HG03064 (cell line): ENCODE measurements around the gene NHLRC4.

Experiments used
- ATAC-seq: cut with Tn5 transposase; IDR thresholded peaks from one replicate; pipeline ENCODE4 v1.9.1; 2021; ENCODE audit warnings: low read depth; ENCODE audit not compliant: unreplicated experiment

NHLRC4 gene

DNA sequence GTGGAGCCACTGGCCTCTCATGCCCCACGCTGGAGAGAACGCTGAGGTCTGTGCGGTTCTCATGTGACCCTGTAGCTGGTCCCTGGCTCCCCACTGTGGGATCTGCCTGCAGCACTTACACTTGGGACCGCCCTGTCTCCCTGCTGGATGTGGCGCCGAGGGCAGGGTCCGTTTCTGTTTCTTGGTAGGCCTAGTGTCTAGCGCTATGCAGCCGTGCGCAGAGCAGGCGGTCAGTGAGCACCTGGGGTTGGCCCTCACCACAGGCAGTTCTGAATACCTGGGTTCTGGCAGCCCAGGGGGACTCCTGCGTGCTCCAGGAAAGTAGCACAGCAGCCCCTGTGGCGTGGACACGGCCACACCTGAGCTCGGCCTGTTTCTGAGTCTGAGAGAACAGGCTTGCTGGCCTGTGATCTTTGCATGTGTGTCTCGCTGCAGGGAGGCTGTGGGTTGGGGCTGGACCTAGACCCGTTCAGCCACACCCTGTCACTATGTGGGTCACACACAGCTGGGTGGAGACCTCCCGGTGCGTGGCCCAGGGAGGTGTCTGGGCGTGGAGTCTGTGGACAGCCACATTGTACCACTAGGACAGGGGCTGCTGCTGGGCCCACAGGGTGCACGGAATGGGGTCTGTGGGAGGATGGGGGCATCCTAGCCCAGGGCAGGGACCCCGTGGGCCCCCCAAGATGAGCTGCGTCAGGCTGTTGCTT, 36.5 kb upstream of the NHLRC4 start:
- no peak for ATAC-seq

- ATAC-seq: no peak
Observed at GRCh38 chr16:531494-532125, 35.2 kb upstream of the NHLRC4 start.

DNA sequence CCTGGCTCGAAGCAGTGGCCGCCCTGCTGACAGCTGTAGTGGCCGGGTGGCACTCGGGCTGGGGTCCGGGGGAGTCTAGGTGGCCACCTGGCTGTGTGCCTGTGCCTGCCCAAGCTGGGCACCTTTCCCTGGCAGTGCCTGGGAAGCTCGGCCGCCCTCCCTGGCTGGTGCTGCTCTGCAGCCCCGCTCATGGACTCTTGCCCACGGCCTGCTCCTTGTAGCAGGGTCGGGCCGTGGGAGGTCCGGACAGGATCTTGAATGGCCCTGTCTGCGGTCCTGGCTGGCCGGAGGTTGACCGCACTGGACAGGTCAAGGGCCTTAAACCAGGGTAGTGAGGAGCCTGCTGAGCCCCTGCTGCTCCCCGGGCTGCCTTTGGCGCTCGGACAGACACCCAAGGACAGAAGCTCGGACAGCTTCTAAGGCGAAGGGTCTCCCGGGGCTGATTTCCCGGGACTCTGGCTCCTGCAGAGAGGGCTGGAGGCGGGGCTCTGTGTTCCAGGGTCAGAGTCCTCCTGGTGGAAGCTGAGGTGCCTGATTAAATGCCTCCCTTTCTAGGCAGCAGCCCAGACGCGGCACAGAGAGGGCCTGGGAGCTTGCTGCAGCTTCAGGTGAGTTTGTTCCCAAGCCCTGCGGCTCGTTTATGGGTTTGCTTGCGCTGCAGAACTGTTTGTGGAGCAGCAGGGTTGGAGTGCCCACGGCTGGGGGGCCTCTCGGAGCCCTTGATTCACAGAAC, 33.2 kb upstream of the NHLRC4 start:
- ATAC-seq: no peak

DNA sequence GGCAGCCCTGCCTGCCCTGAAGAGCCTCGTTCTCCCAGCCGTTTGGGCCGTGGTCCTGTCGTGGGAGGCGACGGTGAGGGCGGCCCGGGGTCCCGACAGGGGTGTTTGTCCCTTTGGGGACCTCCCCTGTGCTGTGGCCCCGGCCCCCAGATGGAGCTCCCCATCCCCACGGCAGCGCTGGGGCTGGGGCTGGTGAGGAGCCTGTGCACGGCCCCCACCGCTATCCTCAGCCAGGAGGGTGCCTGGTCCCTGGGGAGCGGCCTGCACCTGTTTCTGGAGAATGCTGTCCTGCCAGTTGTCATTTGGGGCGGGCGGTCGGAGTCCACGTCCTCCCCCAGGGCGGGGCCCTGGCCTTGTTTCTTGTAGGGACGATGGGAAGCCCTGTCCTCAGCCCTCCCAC, 32.7 kb upstream of the NHLRC4 start:
- no peak for ATAC-seq

GRCh38 chr16:534856-535445, 31.9 kb upstream of the NHLRC4 start:
- no peak for ATAC-seq

GRCh38 chr16:535446-536405, 31.1 kb upstream of the NHLRC4 start:
- ATAC-seq: no peak

DNA sequence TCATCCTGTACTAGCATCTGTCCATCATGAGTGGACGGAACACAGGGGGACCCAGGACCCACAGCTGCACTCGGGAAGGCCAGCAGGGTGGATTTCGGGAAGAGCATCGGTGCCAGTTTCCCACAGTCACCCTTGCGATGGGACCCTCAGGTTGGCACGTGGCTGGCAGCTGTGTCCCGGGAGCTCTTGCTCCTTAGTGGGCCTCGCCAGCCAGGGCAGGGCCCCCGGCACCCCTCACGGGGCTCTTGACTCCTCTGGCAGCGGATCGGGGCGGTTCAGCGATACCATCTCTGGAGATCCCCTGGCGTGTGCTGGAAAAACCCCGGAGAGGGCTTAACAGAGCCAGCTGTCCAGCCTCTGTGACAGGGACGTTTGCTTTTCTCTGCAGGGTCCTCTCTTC, 30.1 kb upstream of the NHLRC4 start:
- ATAC-seq: no peak

- ATAC-seq: no peak
Observed at GRCh38 chr16:537415-538335, 29.1 kb upstream of the NHLRC4 start.

DNA sequence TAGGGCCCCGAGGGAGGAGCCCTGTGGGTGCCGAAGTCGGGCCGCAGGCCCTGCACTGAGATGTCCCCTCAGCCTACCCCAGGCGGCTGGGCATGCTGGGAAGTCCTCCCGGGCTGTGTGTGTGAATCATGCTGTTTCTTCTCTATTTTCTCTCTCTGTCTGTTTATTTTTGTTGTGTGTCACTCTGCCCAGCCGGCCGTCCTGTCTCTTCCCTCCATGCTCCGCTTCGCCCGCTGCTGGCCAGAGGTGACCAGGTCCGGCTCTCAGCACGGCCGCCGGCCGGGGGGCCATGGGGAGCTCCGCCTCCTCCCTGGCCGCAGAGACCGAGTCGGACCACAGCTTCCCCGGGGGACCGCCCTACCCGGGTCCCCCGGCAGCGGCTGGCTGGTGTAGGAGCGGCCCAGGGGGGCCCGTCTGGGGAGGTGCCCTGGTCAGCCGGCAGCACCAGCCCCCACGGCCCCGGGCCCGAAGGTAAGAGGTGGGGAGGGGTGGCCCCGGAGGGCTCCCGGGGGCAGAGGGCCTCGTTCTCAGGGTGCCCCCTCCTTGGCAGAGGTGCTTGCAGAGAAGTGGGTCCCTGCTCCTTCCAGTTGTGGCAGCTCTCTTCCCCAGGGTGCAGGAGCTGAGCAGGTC, 26.8 kb upstream of the NHLRC4 start:
- ATAC-seq: no peak

DNA sequence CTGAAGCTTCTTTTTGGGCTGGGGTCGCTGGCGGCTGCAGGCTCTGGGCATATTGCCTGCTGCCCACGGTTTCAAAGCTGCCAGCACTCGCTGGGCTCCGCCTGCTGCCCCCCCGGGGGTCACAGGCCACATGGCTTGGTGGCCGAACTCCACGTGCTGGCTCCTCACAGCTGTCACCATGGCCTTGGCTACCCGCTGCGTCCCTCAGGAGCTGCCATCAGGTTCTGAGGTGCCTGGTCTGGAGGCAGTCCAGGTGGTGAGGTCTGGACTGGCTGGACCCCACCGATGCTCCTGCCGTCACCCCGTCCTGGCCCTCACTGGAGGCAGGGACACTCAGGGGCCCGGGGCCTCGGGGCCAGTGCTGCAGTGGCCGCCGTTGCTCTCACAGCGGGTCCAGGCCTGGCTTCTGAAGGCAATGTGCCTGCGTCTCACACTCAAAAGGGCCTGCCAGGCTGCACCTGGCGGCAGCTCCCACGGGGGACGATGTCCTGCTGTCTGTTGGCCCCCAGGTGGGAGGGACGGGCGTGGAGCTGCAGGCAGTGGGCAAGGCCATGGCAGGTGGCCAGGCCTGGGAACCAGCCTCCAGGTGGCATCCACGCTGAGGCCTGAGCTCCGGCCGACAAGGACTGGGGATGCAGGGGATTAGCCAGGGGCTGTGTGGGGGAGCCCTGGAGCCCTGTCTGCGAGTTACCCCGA, 26.0 kb upstream of the NHLRC4 start:
- no peak for ATAC-seq

GRCh38 chr16:543301-544164, 23.3 kb upstream of the NHLRC4 start:
- no peak for ATAC-seq

GRCh38 chr16:544517-544916, 22.3 kb upstream of the NHLRC4 start:
- no peak for ATAC-seq

DNA sequence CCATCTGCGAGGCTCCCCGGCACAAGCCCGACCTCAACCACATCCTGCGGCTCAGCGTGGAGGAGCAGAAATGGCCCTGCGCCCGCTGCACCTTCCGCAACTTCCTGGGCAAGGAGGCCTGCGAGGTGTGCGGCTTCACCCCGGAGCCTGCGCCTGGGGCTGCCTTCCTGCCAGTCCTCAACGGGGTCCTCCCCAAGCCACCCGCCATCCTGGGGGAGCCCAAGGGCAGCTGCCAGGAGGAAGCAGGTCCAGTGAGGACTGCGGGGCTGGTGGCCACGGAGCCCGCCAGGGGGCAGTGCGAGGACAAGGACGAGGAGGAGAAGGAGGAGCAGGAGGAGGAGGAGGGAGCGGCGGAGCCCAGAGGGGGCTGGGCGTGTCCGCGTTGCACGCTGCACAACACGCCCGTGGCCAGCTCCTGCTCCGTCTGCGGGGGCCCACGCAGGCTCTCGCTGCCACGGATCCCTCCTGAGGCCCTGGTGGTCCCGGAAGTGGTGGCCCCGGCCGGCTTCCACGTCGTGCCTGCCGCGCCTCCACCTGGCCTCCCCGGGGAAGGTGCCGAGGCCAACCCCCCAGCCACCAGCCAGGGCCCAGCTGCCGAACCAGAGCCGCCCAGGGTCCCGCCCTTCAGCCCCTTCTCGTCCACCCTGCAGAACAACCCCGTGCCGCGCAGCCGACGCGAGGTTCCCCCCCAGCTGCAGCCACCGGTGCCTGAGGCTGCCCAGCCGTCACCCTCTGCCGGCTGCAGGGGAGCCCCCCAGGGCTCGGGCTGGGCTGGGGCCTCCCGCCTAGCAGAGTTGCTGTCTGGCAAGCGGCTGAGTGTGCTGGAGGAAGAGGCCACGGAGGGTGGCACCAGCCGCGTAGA, 19.7 kb upstream of the NHLRC4 start:
- ATAC-seq: no peak

- no peak for ATAC-seq
Observed at GRCh38 chr16:548586-548985, 18.2 kb upstream of the NHLRC4 start.

DNA sequence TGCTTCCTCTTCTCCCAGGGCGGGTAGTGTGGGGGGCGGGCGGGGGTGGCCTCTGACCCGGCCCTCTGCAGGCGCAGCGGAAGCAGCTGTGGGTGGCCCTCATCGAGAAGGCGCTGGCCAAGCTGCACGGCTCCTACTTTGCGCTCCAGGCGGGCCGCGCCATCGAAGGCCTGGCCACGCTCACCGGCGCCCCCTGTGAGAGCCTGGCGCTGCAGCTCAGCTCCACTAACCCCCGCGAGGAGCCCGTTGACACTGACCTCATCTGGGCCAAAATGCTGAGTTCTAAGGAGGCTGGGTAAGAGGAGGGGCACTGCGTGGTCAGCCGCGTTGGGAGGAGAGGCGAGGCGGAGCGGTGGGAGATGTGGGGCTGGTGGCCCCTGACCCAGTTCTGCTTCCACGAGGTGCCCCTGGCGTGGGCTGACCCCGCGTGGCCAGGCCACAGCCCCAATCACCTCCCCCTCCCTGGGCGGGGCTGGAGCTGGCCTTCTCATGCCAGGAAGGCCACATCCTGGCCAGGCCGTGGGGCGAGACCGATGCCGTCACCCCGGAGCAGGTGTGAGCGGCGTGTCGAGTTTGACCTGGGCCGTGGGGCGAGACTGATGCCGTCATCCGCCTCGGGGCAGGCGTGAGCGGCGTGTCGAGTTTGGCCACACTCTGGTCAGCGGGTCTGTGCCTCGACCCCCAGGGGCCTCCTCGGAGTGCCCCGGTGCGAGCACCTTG, 17.1 kb upstream of the NHLRC4 start:
- no peak for ATAC-seq

- no peak for ATAC-seq
Observed at GRCh38 chr16:551210-551609, 15.6 kb upstream of the NHLRC4 start.
